Mucosa of stomach (tissue), 1 donor: ENCODE data around the gene PMVK.

Source experiments
- H3K27me3 ChIP-seq: one replicate; pipeline ENCODE4 v1.7.0; 2013; ENCODE audit warnings: mild to moderate bottlenecking, low read length; ENCODE audit not compliant: control insufficient read depth, insufficient read depth
- H3K36me3 ChIP-seq: one replicate; pipeline ENCODE4 v1.7.0; 2013; ENCODE audit warnings: low read length; ENCODE audit not compliant: control insufficient read depth, insufficient read depth
- H3K4me1 ChIP-seq: one replicate; pipeline ENCODE4 v1.7.0; 2013; ENCODE audit warnings: mild to moderate bottlenecking, low read length; ENCODE audit not compliant: control insufficient read depth, insufficient read depth
- H3K4me3 ChIP-seq: one replicate; pipeline ENCODE4 v1.7.0; 2013; ENCODE audit warnings: low read length
- H3K9ac ChIP-seq: one replicate; pipeline ENCODE4 v1.7.0; 2013; ENCODE audit warnings: mild to moderate bottlenecking, low read length, moderate library complexity
- H3K9me3 ChIP-seq: one replicate; pipeline ENCODE4 v1.7.0; 2013; ENCODE audit warnings: mild to moderate bottlenecking, low read length, moderate library complexity; ENCODE audit not compliant: control insufficient read depth
- donor health status: Pancreatic carcinoma.

Gene PMVK

DNA sequence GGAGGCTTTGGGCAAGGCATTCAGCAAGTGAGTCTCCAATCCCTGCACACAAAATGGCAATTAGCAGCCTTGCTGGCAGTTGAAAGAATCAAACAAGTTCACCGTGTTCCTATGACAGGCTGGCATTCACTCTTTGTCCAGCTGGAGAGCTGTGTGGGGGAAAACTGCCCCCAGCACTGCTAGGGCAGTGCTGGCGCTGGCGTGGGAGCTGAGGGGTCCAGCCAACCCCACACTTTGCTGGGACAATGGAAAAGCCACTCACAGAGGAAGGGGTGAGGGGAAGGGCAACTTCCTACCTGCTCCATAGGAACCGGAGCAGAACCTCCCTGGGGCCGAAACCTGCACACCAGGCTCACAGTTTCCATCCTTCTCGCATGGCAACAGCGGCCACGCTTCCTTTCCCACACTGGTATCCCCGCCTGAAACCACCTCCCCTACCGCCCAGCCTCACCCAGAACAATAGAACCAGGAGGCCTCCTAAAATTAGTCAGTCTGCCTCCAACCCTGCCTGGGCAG is 39.7 kb downstream of the PMVK start:
- Histone ChIP-seq H3K4me3 (no peak overlapping the region), H3K9ac (no peak overlapping the region), H3K36me3 (no peaks in the 10 kb centered on the region), H3K27me3 (no peaks in the 10 kb centered on the region), H3K4me1 (no peaks in the 10 kb centered on the region), H3K9me3 (no peaks in the 10 kb centered on the region)

DNA sequence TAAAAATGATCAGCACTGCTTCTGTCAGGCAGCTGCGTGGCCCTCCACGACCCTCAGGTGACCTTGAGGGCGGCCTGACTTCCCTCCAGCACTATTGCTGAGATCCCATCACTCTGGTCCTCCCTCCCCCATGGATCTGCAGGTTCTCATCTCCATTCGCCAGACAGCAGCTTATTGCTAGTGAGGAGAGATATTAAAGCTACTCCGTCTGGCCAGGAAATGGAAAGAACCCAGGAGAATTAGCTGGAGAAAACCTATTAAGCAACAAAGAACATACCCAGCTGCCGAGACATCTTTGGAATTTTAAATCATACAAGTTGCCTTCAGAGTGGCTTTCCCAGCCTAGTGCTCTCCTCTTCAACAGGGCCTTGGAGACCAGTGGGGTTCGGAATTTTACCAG is 40.7 kb downstream of the PMVK start:
- Histone ChIP-seq H3K36me3 (no peaks in the 10 kb centered on the region), H3K4me1 (no peaks in the 10 kb centered on the region), H3K9me3 (no peaks in the 10 kb centered on the region), H3K4me3 (no peak overlapping the region), H3K27me3 (no peaks in the 10 kb centered on the region), H3K9ac (no peak overlapping the region)

DNA sequence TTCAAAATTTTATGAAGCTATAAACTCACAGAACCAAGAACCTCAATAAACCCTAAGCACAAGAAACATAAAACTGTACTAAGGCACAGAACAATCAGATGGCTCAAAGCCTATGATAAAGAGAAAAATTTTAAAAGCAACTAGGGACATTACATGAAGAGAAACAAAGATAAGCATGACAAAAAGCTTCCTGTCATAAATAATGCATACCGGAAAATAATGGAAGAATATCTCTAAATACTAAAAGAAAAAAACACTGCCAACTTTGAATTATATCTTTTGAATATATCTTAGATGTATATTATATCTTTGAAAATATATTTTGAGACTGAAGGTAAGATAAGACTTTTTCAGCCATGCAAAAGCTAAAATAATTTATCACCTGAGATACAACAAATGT is 45.1 kb downstream of the PMVK start:
- Histone ChIP-seq H3K9ac (no peak overlapping the region), H3K36me3 (no peaks in the 10 kb centered on the region)

DNA sequence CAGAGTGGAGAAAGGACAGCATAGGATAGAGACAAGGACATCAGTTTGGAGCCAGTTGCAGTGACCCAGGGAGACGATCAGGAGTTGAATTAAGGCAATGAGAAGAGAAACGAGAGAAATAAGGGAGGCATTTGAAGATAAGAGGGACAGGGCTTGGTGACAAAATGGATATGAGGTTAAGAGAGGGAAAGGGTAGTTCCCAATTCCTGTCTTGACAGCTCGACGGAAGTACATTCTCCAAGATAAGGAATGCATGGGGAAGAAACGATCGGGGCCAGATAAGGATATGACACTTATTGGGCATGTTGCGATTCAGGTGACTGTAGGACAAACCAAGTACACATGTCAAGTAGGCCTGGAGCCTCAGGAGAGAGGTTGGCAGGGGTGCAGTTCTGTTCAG is 47.8 kb downstream of the PMVK start:
- Histone ChIP-seq H3K4me3 (no peak overlapping the region), H3K27me3 (no peaks in the 10 kb centered on the region), H3K36me3 (no peaks in the 10 kb centered on the region), H3K9ac (no peak overlapping the region), H3K4me1 (no peaks in the 10 kb centered on the region), H3K9me3 (no peaks in the 10 kb centered on the region)

More for the DNA sequence above, 45.1 kb downstream of the PMVK start:
- Histone ChIP-seq H3K4me1 (no peaks in the 10 kb centered on the region), H3K27me3 (no peaks in the 10 kb centered on the region), H3K9me3 (no peaks in the 10 kb centered on the region), H3K4me3 (no peak overlapping the region)

DNA sequence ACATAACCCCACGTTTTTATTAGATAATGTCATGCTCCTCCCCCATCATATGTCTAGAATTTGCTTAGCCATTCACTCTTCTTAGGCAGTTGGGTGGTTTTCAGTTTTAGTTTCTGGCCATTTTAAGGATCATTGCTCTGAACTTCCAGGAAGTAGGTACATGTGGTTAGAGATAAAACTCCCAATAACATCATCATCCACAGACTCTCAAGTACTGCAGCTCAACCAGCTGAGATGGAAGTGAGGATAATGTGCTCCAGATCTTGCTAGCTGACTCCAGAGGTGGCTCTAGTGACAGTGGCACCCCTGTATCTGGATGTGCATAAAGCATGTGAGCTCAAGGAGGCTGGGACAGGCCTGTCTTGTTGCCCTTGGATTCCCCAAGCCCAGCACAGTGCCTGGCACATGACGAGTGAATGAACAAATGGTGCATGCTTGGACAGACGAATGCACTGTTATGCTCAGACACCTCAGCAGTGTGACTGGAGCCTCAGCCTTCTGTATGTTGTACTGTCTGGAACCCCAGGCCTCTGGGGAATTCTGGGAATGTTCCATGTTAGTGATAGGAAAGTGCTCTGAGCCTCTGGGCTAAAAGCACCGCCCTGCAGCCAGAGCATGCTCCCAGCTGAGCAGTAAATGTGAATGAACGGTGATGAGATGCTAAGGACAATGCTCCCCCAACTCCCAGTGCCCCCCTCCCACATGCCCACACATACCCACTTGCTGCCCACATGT is 50.1 kb downstream of the PMVK start:
- Histone ChIP-seq H3K4me3 (no peak overlapping the region), H3K4me1 (no peaks in the 10 kb centered on the region), H3K9me3 (no peaks in the 10 kb centered on the region), H3K36me3 (no peaks in the 10 kb centered on the region), H3K9ac (no peak overlapping the region), H3K27me3 (no peaks in the 10 kb centered on the region)

DNA sequence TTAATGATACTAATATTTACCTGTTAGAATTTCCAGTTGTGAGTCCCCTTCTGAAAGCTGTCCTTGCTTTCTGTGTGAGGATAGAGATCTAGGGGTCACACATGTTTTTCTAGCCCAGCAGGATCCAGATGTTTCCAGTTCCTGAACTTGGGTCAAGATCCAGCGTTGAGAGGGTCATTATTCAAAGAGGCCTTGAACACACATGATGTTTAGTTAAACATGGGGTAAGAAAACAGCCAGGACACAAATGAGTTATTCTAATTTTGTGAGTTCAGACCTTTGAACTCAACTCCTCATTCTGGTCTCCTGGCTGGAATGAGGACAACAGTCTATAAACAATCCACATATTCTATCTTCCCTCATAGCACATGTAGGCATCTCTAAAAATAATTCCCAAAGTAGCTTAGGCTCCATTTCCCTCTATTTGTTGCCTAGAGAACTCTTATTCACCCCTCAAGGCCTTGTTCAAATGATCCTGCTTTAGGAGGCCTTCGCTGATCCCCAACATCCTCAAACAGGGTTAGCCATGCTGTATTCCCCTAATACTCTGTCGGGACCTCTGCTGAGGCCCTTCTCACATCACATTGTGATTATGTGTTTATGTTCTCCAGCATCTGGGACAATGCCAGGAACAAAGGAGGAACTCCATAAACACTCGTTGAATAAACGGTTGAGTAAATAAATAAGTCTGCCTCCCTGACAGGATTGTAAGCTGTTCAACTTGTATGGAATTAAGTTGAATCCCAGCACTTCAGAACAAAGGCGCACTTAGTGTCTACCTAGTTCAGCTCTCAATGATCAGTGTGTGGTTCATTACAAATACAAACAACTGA is 51.4 kb downstream of the PMVK start:
- H3K36me3 ChIP-seq = no peaks in the 10 kb centered on the region
- H3K9ac ChIP-seq = no peak overlapping the region
- H3K4me1 ChIP-seq = no peaks in the 10 kb centered on the region
- H3K27me3 ChIP-seq = no peaks in the 10 kb centered on the region
- H3K9me3 ChIP-seq = no peaks in the 10 kb centered on the region
- no peak overlapping the region for H3K4me3 ChIP-seq

DNA sequence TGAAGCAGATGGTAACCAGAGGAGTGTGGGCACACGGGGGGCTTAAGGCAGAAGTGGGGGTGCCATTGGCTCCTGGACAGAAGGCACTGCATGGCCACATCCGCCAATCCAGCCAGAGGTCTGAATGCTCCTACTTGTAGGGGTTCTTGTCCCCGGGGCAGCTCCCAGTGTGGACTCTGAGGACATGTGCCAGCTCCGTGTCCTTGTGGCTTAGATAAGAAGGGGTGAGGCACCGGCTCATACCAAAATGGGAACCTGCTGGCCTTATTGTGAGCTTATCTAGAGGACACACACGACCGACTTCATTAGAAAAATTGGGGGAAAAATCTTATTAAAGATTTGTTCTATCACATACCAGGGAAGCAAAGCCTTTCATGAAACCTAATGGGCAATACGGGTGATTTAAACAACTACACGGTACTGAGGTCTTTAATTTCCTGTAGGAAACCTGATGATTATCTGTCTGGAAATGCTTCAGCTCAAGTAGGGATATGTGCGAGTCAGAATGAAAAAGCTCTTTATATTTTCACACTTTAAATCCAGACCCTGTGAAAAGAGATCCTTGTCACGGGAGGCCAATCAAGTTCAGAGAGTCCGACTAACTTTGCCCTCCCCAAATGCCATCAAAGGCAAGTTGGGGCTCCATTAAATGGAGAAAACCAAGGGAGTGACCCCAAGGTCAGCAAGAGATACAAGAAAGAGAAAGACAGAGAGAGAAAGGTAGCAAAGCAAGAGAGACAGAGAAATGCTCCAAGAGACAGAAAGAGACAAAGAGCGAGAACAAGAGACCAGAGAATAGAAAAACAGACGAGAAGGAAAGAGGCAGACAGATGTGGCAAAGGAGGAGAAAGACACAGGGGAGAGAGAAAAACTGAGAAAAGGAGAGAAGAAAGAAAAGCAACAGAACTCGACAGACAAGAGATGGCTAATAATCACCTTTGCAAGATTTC is 52.3 kb downstream of the PMVK start:
- Histone ChIP-seq H3K9me3 (no peaks in the 10 kb centered on the region), H3K4me1 (no peaks in the 10 kb centered on the region), H3K27me3 (no peaks in the 10 kb centered on the region), H3K9ac (no peak overlapping the region), H3K4me3 (no peak overlapping the region), H3K36me3 (no peaks in the 10 kb centered on the region)

DNA sequence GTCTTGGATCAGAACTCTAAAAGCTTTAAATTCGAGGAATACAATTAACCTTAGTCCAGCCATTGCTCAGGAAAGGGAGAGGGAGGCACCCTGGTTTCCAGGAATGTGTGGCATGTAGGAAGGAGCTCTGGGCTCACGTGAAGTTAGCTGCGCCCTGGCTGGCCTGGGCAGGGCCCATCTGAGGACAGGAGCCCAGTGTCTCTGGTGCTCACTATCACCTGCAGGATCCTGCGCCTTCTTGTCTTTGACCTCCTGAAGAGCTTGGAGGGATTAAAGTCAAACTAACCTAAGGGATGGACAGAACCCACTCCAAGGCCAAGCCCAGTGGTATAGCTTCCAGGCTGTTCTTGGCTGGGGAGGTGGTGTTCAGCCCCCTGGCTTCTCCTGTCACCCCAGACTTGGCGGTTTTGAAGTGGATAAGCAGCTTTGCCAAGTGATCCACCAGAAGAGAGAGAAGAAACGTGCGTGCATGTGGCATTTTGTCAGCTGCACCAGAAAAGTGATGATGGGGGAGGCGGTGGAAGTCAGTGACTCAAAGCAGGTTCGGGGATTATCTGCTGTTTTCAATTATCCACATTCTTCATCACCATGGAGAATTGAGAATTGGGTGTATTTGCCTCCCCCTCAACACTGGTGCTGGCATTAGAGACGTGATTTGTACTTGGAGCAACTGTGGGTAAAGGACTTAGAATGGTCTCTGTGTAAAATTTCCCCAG is 54.5 kb downstream of the PMVK start:
- H3K4me3 ChIP-seq = no peak overlapping the region
- H3K9me3 ChIP-seq = no peaks in the 10 kb centered on the region
- H3K9ac ChIP-seq = no peak overlapping the region
- H3K36me3 ChIP-seq = no peaks in the 10 kb centered on the region
- no peaks in the 10 kb centered on the region for H3K27me3 ChIP-seq
- H3K4me1 ChIP-seq = peaks cover 10% of the 10 kb centered on the region

DNA sequence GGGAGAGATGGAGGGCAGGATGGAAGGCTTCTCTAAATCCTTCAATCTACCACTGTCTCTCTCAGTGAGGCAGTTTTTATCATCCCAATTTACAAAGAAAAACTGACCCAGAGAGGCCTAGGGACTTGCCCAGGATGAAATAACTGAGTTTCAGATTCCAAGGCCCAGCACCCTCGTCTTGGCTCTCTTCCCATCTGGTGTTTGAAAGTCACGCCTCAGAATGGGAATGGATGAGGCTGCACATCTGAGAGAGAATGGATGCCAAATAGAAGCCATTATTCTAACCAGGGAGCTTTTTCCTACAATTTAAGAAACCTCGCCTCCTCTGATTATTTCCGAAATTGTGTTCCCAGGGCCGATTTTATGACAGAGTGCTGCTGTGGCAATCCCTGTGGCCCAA is 55.8 kb downstream of the PMVK start:
- Histone ChIP-seq H3K36me3 (no peaks in the 10 kb centered on the region), H3K4me1 (peaks cover 12% of the 10 kb centered on the region), H3K4me3 (no peak overlapping the region), H3K9ac (no peak overlapping the region), H3K27me3 (no peaks in the 10 kb centered on the region), H3K9me3 (no peaks in the 10 kb centered on the region)

DNA sequence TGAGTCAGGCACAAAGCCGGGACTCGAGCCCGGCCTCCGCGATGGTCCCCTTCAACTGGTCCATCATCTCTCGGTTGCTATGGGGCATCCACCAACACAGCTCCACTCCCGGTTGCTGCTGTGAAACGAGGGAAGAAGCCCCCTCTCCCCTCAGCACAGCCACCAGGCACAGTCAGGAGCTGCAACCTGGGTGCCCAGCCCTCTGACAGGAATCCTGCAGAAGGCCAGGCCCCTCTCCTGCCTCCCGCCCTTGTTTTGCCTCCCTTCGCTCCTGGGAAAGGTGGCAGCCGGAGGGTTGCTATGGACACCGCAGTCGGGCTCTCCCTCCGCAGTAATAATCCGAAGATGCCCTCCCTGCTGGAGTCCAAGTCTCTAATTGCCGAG is 57.5 kb downstream of the PMVK start:
- Histone ChIP-seq H3K4me1 (peaks cover 12% of the 10 kb centered on the region), H3K36me3 (no peaks in the 10 kb centered on the region), H3K9ac (no peak overlapping the region), H3K9me3 (no peaks in the 10 kb centered on the region), H3K27me3 (no peaks in the 10 kb centered on the region), H3K4me3 (no peak overlapping the region)

DNA sequence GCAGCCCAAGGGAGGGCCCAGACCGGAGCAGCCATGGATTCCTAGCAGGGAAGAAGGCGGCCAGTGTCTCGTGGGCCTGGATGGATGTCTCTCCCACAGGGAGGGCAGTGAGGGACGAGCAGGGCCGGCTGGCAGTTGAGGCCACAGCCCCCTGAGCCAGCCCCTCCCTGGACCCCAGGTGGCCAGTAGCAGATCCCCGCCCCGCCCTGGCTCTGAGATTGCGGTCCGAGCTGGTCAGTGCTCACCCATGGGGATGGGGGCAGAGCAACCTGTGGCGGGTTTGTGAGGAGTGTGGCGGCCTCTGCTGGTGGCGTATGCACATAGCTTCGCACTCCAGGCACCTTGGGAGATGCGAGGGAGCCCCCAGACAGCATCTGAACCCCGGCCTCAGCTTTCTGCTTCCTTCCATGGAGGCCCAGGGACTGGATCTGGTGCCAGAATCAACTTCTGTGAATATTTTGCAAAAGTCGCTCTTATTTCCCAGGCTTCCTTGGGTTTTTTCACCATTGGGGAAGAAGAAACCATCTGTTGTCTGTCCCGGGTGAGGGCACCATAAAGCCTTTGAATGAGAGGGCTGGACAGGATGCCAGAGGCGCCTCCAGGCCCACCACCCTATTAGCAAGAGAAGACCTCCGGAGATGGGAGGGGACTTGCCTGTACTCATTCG is 58.0 kb downstream of the PMVK start:
- Histone ChIP-seq H3K9ac (no peak overlapping the region), H3K4me1 (peaks cover 12% of the 10 kb centered on the region), H3K4me3 (no peak overlapping the region), H3K27me3 (no peaks in the 10 kb centered on the region), H3K36me3 (no peaks in the 10 kb centered on the region), H3K9me3 (no peaks in the 10 kb centered on the region)
